Suprapubic skin (tissue), 4 donors: ENCODE measurements around the gene TAF11L12.
"Not testable (repeated sequence)": the region's sequence is repeated elsewhere in the genome, so short reads cannot be mapped to it uniquely, and the experiment has no call there.

Experiments
- POLR2A ChIP-seq, 2 donors: fragments of 450-650 bp; IDR thresholded peaks; one replicate each; pipeline ENCODE4 v1.6.1; 2017; ENCODE audit warnings: antibody characterized with exemption in 2 of 2, mild to moderate bottlenecking in 2 of 2, moderate library complexity in 2 of 2
- POLR2AphosphoS5 ChIP-seq, 3 donors: sonication (generic); formaldehyde crosslinking; IDR thresholded peaks; one replicate each; pipeline ENCODE4 v1.6.1; 2017; ENCODE audit warnings: antibody characterized with exemption in 3 of 3
- TF ChIP-seq, protein P1 (sequence below), 2 donors: fragments of 200-600 bp in 1 of 2; fragments of 450-650 bp in 1 of 2; sonication (generic) in 1 of 2; IDR thresholded peaks; one replicate each; pipeline ENCODE4 v1.5.1; 2016 to 2019; ENCODE audit warnings: antibody characterized with exemption in 2 of 2, mild to moderate bottlenecking in 1 of 2, moderate library complexity in 1 of 2

DNA sequence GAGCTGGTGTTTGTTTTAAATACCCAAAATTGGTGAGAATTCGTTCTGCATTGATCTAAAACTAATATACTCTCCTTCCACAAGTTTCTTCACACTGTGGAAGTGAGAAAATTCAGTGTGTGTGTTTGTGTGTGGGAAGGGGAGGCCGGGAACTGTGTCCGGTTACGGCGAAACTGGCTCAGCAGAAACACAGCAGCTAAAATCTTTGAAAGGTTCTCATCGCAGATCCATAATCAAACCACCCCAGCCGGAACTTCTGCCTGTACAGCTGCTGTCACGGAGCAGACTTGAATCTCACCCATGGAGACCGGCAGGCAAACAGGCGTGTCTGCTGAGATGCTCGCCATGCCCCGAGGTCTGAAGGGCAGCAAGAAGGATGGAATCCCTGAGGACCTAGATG, 21.6 kb downstream of the TAF11L12 start, which contains the start of gene TAF11L13:
- TF ChIP-seq, protein P1, sequence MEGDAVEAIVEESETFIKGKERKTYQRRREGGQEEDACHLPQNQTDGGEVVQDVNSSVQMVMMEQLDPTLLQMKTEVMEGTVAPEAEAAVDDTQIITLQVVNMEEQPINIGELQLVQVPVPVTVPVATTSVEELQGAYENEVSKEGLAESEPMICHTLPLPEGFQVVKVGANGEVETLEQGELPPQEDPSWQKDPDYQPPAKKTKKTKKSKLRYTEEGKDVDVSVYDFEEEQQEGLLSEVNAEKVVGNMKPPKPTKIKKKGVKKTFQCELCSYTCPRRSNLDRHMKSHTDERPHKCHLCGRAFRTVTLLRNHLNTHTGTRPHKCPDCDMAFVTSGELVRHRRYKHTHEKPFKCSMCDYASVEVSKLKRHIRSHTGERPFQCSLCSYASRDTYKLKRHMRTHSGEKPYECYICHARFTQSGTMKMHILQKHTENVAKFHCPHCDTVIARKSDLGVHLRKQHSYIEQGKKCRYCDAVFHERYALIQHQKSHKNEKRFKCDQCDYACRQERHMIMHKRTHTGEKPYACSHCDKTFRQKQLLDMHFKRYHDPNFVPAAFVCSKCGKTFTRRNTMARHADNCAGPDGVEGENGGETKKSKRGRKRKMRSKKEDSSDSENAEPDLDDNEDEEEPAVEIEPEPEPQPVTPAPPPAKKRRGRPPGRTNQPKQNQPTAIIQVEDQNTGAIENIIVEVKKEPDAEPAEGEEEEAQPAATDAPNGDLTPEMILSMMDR (IDR thresholded peaks at IDR 0.05) = not testable (repeated sequence)
- TF ChIP-seq POLR2A, POLR2AphosphoS5 (IDR thresholded peaks at IDR 0.05): not testable (repeated sequence)
